ENCODE results near the gene KY. TPM values are rescaled to one million over a fixed set of nuclear protein-coding genes. Genes with fewer than 3 reads are reported as not detected.

The KY gene
- total and polyA plus RNA-seq, 4 donors: 0.13 to 1.8 (median 0.65) TPM

GRCh38 chr3:134630506-134630905, 20.3 kb downstream of the KY start:
- WGBS, 2 donors: 95 to 97% methylated on average over 1 of the region's 1 CpG
- Histone ChIP-seq H3K27me3 (ENCODE audit: control insufficient read depth in 1 of 2, insufficient read depth in 2 of 2, low read length in 1 of 2) (no peaks in the 10 kb centered on the region), H3K9me3 (ENCODE audit: control insufficient read depth, low read length) (no peaks in the 10 kb centered on the region), H3K4me3 (ENCODE audit: low read length in 2 of 2) (no peak overlapping the region), H3K4me1 (ENCODE audit: control insufficient read depth in 1 of 2, insufficient read depth in 2 of 2, low read length in 2 of 2) (no peaks in the 10 kb centered on the region), H3K27ac (ENCODE audit: low read depth in 1 of 2, low read length in 2 of 2) (no peak overlapping the region), H3K36me3 (ENCODE audit: control insufficient read depth in 1 of 2, insufficient read depth in 2 of 2, low read length in 1 of 2) (peaks cover 0 to 2% of the 10 kb centered on the region in 2 donors)
- ATAC-seq (ENCODE audit: low FRiP score) (no peak), DNase-seq (no peak)
- intact Hi-C loops (cut with DNase I): no loop called here

- H3K4me1 ChIP-seq (ENCODE audit: control insufficient read depth in 1 of 2, insufficient read depth in 2 of 2, low read length in 2 of 2): no peaks in the 10 kb centered on the region
- H3K4me3 ChIP-seq (ENCODE audit: low read length in 2 of 2): no peak overlapping the region
- ATAC-seq (ENCODE audit: low FRiP score) (no peak), DNase-seq (no peak)
- no peaks in the 10 kb centered on the region for H3K27me3 ChIP-seq (ENCODE audit: control insufficient read depth in 1 of 2, insufficient read depth in 2 of 2, low read length in 1 of 2)
- 93 to 96% methylated on average over 2 of the region's 2 CpGs for WGBS, 2 donors
- intact Hi-C loops (cut with DNase I): no loop called here
- H3K36me3 ChIP-seq (ENCODE audit: control insufficient read depth in 1 of 2, insufficient read depth in 2 of 2, low read length in 1 of 2): peaks cover 0 to 2% of the 10 kb centered on the region in 2 donors
- no peak overlapping the region for H3K27ac ChIP-seq (ENCODE audit: low read depth in 1 of 2, low read length in 2 of 2)
- H3K9me3 ChIP-seq (ENCODE audit: control insufficient read depth, low read length): no peaks in the 10 kb centered on the region
These were observed 21.9 kb downstream of the KY start for GRCh38 chr3:134628884-134629283.

- ATAC-seq (ENCODE audit: low FRiP score) (no peak), DNase-seq (no peak)
- Histone ChIP-seq H3K36me3 (ENCODE audit: control insufficient read depth in 1 of 2, insufficient read depth in 2 of 2, low read length in 1 of 2) (peaks cover 0 to 2% of the 10 kb centered on the region in 2 donors), H3K4me3 (ENCODE audit: low read length in 2 of 2) (no peak overlapping the region), H3K27ac (ENCODE audit: low read depth in 1 of 2, low read length in 2 of 2) (no peak overlapping the region), H3K4me1 (ENCODE audit: control insufficient read depth in 1 of 2, insufficient read depth in 2 of 2, low read length in 2 of 2) (no peaks in the 10 kb centered on the region), H3K9me3 (ENCODE audit: control insufficient read depth, low read length) (no peaks in the 10 kb centered on the region), H3K27me3 (ENCODE audit: control insufficient read depth in 1 of 2, insufficient read depth in 2 of 2, low read length in 1 of 2) (no peaks in the 10 kb centered on the region)
- WGBS, 2 donors: 74 to 87% methylated on average over 1 of the region's 1 CpG
- intact Hi-C loops (cut with DNase I): no loop called here
These were observed 23.0 kb downstream of the KY start for GRCh38 chr3:134627831-134628230.

- ATAC-seq (ENCODE audit: low FRiP score) (no peak), DNase-seq (peak in 1 of 2 donors; percentile 48)
- WGBS, 2 donors: 91 to 94% methylated on average over 5 of the region's 5 CpGs
- Histone ChIP-seq H3K4me3 (ENCODE audit: low read length in 2 of 2) (no peak overlapping the region), H3K4me1 (ENCODE audit: control insufficient read depth in 1 of 2, insufficient read depth in 2 of 2, low read length in 2 of 2) (no peaks in the 10 kb centered on the region), H3K36me3 (ENCODE audit: control insufficient read depth in 1 of 2, insufficient read depth in 2 of 2, low read length in 1 of 2) (peaks cover 0 to 2% of the 10 kb centered on the region in 2 donors), H3K27me3 (ENCODE audit: control insufficient read depth in 1 of 2, insufficient read depth in 2 of 2, low read length in 1 of 2) (no peaks in the 10 kb centered on the region), H3K9me3 (ENCODE audit: control insufficient read depth, low read length) (no peaks in the 10 kb centered on the region), H3K27ac (ENCODE audit: low read depth in 1 of 2, low read length in 2 of 2) (no peak overlapping the region)
- intact Hi-C loops (cut with DNase I): no loop called here
These were observed 24.7 kb downstream of the KY start for GRCh38 chr3:134625885-134626741.

- intact Hi-C loops (cut with DNase I): no loop called here
- Histone ChIP-seq H3K4me3 (ENCODE audit: low read length in 2 of 2) (no peak overlapping the region), H3K27ac (ENCODE audit: low read depth in 1 of 2, low read length in 2 of 2) (no peak overlapping the region), H3K27me3 (ENCODE audit: control insufficient read depth in 1 of 2, insufficient read depth in 2 of 2, low read length in 1 of 2) (no peaks in the 10 kb centered on the region), H3K4me1 (ENCODE audit: control insufficient read depth in 1 of 2, insufficient read depth in 2 of 2, low read length in 2 of 2) (no peaks in the 10 kb centered on the region), H3K36me3 (ENCODE audit: control insufficient read depth in 1 of 2, insufficient read depth in 2 of 2, low read length in 1 of 2) (peaks cover 0 to 2% of the 10 kb centered on the region in 2 donors), H3K9me3 (ENCODE audit: control insufficient read depth, low read length) (no peaks in the 10 kb centered on the region)
- DNase-seq: peak in 1 of 2 donors; percentile 26
- ATAC-seq (ENCODE audit: low FRiP score): no peak
- 83 to 88% methylated on average over 8 of the region's 8 CpGs for WGBS, 2 donors
These were observed 25.4 kb downstream of the KY start for GRCh38 chr3:134625462-134625861.

- intact Hi-C loops (cut with DNase I): no loop called here
- H3K4me1 ChIP-seq (ENCODE audit: control insufficient read depth in 1 of 2, insufficient read depth in 2 of 2, low read length in 2 of 2): no peaks in the 10 kb centered on the region
- no peaks in the 10 kb centered on the region for H3K9me3 ChIP-seq (ENCODE audit: control insufficient read depth, low read length)
- peak in 1 of 2 donors; percentile 43 for DNase-seq
- no peak overlapping the region for H3K4me3 ChIP-seq (ENCODE audit: low read length in 2 of 2)
- 94% methylated on average over 5 of the region's 5 CpGs for WGBS, 2 donors
- no peaks in the 10 kb centered on the region for H3K27me3 ChIP-seq (ENCODE audit: control insufficient read depth in 1 of 2, insufficient read depth in 2 of 2, low read length in 1 of 2)
- no peak overlapping the region for H3K27ac ChIP-seq (ENCODE audit: low read depth in 1 of 2, low read length in 2 of 2)
- peaks cover 0 to 2% of the 10 kb centered on the region in 2 donors for H3K36me3 ChIP-seq (ENCODE audit: control insufficient read depth in 1 of 2, insufficient read depth in 2 of 2, low read length in 1 of 2)
- ATAC-seq (ENCODE audit: low FRiP score): no peak
These were observed 26.1 kb downstream of the KY start for GRCh38 chr3:134624537-134625287.

GRCh38 chr3:134623615-134624245, 27.1 kb downstream of the KY start:
- 90 to 96% methylated on average over 7 of the region's 7 CpGs for WGBS, 2 donors
- Histone ChIP-seq H3K4me3 (ENCODE audit: low read length in 2 of 2) (no peak overlapping the region), H3K4me1 (ENCODE audit: control insufficient read depth in 1 of 2, insufficient read depth in 2 of 2, low read length in 2 of 2) (no peaks in the 10 kb centered on the region), H3K36me3 (ENCODE audit: control insufficient read depth in 1 of 2, insufficient read depth in 2 of 2, low read length in 1 of 2) (no peaks in the 10 kb centered on the region), H3K27ac (ENCODE audit: low read depth in 1 of 2, low read length in 2 of 2) (no peak overlapping the region), H3K9me3 (ENCODE audit: control insufficient read depth, low read length) (no peaks in the 10 kb centered on the region), H3K27me3 (ENCODE audit: control insufficient read depth in 1 of 2, insufficient read depth in 2 of 2, low read length in 1 of 2) (no peaks in the 10 kb centered on the region)
- ATAC-seq (ENCODE audit: low FRiP score) (no peak), DNase-seq (peak in 1 of 2 donors; percentile 32)
- intact Hi-C loops (cut with DNase I): no loop called here

- 82 to 84% methylated on average over 5 of the region's 5 CpGs for WGBS, 2 donors
- Histone ChIP-seq H3K27ac (ENCODE audit: low read depth in 1 of 2, low read length in 2 of 2) (no peak overlapping the region), H3K4me3 (ENCODE audit: low read length in 2 of 2) (no peak overlapping the region), H3K27me3 (ENCODE audit: control insufficient read depth in 1 of 2, insufficient read depth in 2 of 2, low read length in 1 of 2) (no peaks in the 10 kb centered on the region), H3K36me3 (ENCODE audit: control insufficient read depth in 1 of 2, insufficient read depth in 2 of 2, low read length in 1 of 2) (no peaks in the 10 kb centered on the region), H3K9me3 (ENCODE audit: control insufficient read depth, low read length) (no peaks in the 10 kb centered on the region), H3K4me1 (ENCODE audit: control insufficient read depth in 1 of 2, insufficient read depth in 2 of 2, low read length in 2 of 2) (no peaks in the 10 kb centered on the region)
- intact Hi-C loops (cut with DNase I): no loop called here
- DNase-seq: peak in 1 of 2 donors; percentile 40
- no peak for ATAC-seq (ENCODE audit: low FRiP score)
These were observed 27.9 kb downstream of the KY start for GRCh38 chr3:134622806-134623365.

Data from aorta (tissue), 5 donors.